ENCODE results near the gene NARS2.
"Not testable (repeated sequence)": the region's sequence is repeated elsewhere in the genome, so short reads cannot be mapped to it uniquely, and the experiment has no call there.

NARS2 gene

GRCh38 chr11:78577495-78577894 is 2.8 kb upstream of the NARS2 start:
- DNase-seq (ENCODE audit: insufficient read length, low spot score) (no peak), FAIRE-seq (no peak)

GRCh38 chr11:78576549-78577097 is 2.0 kb upstream of the NARS2 start:
- FAIRE-seq (no peak), DNase-seq (ENCODE audit: insufficient read length, low spot score) (no peak)

DNA sequence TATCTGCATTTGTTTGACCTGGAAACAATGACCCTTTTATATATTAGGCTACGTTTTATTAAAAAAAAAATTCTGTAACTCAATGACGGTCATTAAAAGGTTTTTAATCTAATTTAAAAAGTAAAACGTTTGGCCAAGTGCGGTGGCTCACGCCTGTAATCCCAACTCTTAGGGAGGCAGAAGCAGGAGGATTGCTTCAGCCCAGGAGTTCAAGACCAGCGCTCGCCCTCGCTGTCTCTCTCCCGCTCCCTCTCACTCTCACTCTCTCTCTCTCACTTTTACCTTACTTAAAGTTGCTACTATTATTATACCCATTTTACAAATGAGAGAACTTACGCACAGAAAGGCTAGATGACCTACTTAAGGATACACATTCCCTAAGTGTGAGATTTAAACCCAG is 814 bp upstream of the NARS2 start:
- FAIRE-seq (no peak), DNase-seq (ENCODE audit: insufficient read length, low spot score) (no peak)

GRCh38 chr11:78573681-78574080 is 983 bp downstream of the NARS2 start:
- FAIRE-seq (no peak), DNase-seq (ENCODE audit: insufficient read length, low spot score) (no peak)

GRCh38 chr11:78573271-78573670 is 1.4 kb downstream of the NARS2 start:
- FAIRE-seq (no peak), DNase-seq (ENCODE audit: insufficient read length, low spot score) (no peak)

- FAIRE-seq (no peak), DNase-seq (ENCODE audit: insufficient read length, low spot score) (no peak)
Observed at GRCh38 chr11:78572394-78572793, 2.3 kb downstream of the NARS2 start.

- FAIRE-seq, result no peak
Observed at GRCh38 chr11:78570031-78570430, 4.6 kb downstream of the NARS2 start.

DNA sequence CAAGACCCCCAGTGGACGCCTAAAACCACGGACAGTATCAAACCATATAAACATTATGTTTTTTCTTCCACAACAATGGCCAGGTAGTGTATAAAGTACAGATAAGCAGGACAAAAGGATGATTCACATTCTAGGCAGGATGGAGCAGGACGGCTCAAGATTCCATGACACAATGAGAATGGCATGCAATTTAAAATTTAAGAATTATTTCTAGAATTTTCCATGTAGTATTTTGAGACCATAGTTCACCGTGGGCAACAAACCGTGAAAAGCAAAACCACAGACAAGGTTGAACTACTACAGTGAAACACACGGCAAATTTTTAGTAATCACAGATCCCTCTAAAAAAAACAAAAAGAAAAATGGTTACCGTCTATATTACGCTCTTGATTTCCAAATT is 7.5 kb downstream of the NARS2 start:
- FAIRE-seq (no peak), DNase-seq (ENCODE audit: insufficient read length, low spot score) (no peak)

More at GRCh38 chr11:78570031-78570430, 4.6 kb downstream of the NARS2 start:
- DNase-seq (ENCODE audit: insufficient read length, low spot score), result no peak

DNA sequence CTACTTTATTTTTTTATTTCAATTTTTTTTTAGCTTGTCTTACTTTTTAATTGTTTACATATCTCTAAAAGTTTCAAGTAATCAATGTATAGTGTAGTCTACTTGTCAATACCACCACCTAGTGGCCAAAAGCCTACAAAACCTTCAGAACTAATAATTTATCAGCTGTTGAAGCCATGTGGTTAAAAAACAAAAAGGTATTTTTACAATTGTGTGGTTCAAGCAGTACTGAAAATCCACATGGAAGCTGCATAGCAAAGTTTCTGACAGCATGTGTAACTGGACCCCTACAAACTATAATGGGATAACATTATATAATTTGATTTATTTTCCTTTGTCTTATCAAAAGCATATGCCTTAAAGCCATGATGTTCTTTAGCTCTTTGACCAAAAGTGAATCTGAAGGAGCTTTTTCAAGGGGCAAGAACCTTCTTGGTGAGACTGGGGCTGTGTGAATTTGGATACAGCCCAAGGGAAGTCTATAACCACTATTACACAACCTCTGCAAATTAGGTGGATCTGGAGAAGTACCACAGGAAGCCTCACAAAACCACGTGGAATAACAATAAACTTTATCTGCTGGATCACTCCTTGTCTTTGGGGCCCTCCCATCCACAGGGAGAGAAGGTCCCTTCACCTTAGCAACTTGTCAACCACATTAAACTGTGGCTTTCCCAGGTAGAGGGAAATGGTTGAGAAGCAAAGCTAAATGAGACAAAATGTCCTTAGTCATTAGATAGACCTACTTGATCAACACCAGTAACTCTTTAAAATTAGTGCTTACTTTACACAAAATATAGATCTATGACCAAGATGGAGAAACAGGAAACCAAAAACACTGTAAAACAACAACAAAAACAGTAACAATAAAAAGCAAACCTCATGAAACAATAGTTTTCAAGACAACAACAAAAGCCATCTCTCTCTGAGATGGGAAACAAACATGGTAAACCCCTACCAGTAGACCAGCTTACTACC is 9.9 kb downstream of the NARS2 start:
- no peak for FAIRE-seq
- DNase-seq (ENCODE audit: insufficient read length, low spot score), result no peak

GRCh38 chr11:78564037-78564436 is 10.6 kb downstream of the NARS2 start:
- not testable (repeated sequence) for DNase-seq (ENCODE audit: insufficient read length, low spot score); FAIRE-seq

DNA sequence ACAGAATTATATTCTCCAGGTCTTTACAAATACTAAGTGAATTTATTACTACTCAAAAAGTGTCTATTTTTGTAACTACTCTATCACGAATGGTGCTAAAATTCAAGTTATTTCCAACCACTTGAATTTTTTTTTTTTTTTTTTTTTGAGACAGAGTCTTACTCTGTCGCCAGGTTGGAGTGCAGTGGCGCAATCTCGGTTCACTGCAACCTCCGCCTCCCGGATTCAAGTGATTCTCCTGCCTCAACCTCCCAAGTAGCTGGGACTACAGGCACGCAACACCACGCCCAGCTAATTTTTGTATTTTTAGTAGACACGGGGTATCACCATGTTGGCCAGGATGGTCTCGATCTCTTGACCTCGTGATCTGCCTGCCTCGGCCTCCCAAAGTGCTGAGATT is 11.6 kb downstream of the NARS2 start:
- not testable (repeated sequence) for FAIRE-seq; DNase-seq (ENCODE audit: insufficient read length, low spot score)

GRCh38 chr11:78562398-78562797 is 12.3 kb downstream of the NARS2 start:
- DNase-seq (ENCODE audit: insufficient read length, low spot score) (no peak), FAIRE-seq (no peak)

DNA sequence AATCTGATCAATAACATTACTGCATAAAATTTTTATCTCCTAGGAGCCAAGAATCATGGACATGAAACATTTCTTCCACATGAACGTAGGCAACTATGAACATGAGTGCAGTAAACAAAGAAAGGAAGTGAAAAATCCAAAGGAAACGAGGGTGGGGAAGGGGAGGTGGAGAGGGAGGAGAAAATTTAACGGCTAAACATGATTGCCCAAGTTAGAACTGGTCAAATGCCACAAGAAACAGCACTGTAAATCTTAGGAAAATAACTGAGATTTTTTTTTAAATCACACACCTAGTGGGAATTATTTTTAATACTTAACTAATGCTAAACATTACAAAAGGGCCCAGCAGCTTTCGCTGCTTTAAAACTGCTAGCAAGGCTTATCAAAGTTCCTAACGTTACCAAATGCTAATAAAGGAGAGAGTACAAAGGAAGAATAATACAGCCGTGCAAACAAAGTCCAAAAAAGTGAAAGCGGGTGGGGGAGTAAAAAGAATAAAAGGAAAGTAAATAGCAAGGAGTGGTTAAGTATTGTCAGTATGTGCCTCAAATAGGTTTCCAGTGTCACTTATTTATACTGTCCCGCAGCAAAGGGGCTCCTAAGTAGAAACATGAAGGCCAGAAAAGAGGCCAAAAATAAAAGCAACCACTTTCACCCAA is 13.7 kb downstream of the NARS2 start:
- FAIRE-seq, result no peak
- DNase-seq (ENCODE audit: insufficient read length, low spot score), result no peak

DNA sequence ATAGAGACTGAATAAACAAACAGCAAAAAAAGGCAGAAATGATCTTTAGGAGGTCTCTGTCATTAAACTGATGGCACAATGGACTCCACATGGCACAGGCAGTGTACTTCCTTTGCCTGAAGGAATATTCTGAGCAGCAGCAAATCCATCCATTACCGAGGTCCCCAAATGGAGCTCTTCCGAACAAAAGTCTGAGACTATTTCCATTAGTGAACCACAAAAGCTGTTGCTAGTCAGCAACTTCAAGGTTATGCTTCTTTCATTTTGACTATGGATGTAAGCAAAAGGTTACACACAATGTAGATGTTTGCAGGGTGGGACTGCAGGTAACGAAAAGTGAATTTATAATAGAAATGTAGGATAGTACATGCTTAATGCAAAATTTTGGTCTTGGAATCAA is 14.5 kb downstream of the NARS2 start:
- FAIRE-seq, result no peak
- no peak for DNase-seq (ENCODE audit: insufficient read length, low spot score)

GRCh38 chr11:78557236-78557635 is 17.4 kb downstream of the NARS2 start:
- DNase-seq (ENCODE audit: insufficient read length, low spot score), result no peak
- no peak for FAIRE-seq

- FAIRE-seq (no peak), DNase-seq (ENCODE audit: insufficient read length, low spot score) (no peak)
Observed at GRCh38 chr11:78555592-78555991, 19.1 kb downstream of the NARS2 start.

DNA sequence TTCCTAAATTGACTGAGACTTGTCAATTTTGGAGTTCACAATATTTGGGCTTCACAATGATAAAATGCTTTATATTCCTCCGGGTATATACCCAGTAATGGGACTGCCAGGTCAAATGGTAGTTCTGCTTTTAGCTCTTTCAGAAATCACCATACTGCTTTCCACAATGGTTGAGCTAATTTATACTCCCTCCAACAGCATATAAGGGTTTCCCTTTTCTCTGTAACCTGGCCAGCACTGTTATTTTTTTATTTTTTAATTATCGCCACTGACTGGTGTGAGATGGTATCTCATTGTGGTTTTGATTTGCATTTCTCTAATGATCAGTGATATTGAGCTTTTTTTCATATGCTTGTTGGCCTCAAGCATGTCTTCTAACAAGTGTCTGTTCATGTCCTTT is 21.8 kb downstream of the NARS2 start:
- no peak for FAIRE-seq

GRCh38 chr11:78552139-78552538 is 22.5 kb downstream of the NARS2 start:
- DNase-seq (ENCODE audit: insufficient read length, low spot score); FAIRE-seq: not testable (repeated sequence)

More for the DNA sequence above, 21.8 kb downstream of the NARS2 start:
- DNase-seq (ENCODE audit: insufficient read length, low spot score), result no peak

GRCh38 chr11:78551066-78551465 is 23.6 kb downstream of the NARS2 start:
- DNase-seq (ENCODE audit: insufficient read length, low spot score) (no peak), FAIRE-seq (no peak)

DNA sequence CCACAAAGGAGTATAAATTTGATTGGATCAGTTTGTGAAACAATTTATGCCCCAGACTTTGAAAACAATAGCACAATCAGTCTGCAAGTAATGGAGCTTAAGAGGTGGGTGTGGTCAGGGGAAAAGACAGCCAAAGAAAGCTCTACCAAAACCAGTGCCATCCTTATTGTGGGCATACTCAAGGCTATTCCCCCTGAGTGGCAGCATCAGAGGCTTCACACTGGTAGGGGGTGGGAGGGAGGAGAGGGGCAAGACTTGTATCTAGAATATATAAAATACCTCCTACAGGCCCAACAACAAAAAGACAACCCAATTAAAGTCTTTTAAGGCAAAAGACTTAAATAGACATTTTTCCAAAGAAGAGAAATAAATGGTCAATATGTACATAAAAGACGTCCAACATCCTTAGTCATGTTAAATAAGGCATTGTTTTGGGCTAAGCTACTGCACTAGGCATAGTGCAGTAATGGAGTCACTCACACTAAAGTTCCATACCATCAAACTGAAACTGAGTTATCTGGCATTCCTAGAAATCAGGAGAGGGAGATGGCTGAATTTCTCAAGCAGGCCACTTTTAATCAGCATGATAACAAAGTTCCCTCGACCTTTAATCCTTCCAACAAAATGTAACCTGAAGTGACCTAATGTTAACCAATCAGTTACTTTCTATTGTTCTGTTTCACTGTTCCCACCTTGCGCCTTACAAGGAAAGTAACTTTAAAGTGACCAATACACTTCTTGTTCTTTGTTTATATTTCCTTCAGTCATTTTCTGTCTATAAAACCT is 24.8 kb downstream of the NARS2 start:
- no peak for FAIRE-seq
- no peak for DNase-seq (ENCODE audit: insufficient read length, low spot score)
